Measurements from ENCODE around the gene MEOX1. TPM values are rescaled to one million over a fixed set of nuclear protein-coding genes. Genes with fewer than 3 reads are reported as not detected.

MEOX1 gene
- total RNA-seq, 2 donors from 2014 or later = 3.9 to 13.8 TPM

DNA sequence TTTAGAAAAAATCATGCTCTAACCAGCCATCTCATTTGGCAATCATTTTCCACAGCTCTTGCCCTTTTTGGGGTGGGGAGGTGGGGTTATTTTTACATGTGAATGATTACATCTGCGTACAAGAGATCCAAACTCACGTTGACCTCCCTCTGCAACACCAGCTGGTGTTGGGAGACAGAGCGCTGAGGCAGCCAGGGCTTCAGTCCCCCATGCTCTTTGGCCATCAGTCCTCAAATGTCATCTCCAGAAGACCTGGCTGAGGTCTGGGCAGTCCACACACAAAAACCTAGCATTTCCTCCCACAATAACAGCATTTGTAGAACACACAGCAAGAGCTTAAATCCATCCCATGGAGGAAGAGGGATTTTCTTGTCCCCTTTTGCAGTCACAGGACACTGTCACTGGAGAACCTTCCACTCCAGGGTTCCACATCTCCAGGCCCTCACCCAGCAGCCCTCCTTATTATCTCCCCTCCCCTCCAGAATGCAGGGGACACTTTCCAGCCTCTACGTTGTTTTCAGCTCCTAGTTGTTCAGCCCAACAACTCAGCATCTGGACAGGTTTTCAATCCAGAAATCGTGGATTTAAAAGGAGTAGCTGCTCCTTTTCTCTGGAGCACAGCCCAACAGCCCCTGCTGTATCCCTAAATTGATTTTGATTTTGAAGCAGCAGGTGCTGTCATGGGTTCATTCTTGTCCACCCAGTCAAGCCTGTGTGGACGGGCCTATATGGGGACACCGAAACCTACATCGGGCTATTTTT lies 21.1 kb downstream of the MEOX1 start:
- Histone ChIP-seq H3K27ac (peak overlapping the region; percentile 15 to 51), H3K9me3 (no peaks in the 10 kb centered on the region), H3K4me1 (peaks cover 0 to 19% of the 10 kb centered on the region in 2 donors), H3K36me3 (no peaks in the 10 kb centered on the region), H3K27me3 (no peaks in the 10 kb centered on the region), H3K4me3 (no peak overlapping the region)
- no peak for TF ChIP-seq CTCF (IDR thresholded peaks at IDR 0.05)
- no peak for DNase-seq (ENCODE audit: low spot score)

DNA sequence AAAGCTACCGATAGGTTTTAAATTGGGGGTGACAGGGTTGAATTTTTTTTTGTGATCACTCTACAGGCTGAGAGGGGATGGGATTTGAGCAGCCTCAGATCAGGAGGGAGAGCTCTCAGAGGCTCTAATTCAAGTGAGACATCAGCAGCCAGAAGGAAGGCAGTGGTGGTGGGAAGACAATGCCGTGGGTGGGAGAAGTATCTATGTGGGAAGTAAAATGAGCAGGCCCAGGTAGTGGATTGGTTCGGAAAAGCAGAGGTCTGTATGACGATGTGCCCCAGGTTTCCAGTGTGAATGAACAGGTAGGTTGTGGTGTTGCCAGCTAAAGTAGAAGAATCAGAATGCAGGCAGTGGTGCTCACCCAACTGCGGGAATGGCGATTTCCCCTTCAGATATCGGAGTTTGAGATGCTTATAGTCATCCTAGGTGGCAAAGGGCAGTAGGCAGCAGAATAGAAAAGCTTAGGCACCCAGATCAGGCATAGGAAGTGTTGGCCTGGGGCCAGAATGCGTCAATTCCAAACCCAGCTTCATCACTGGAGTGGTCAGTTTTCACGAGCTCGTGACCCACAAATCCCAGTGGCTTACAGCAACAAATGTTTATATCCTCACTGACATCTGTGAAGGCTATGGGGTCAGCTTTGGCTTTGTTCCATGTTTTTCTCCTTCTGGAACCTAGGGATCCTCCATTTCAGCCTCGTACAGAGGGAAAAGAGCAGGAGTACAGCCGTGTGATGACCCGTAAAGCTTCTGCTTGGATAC lies 24.0 kb downstream of the MEOX1 start:
- H3K9me3 ChIP-seq = no peaks in the 10 kb centered on the region
- H3K4me3 ChIP-seq = no peak overlapping the region
- TF ChIP-seq CTCF (IDR thresholded peaks at IDR 0.05) = no peak
- no peaks in the 10 kb centered on the region for H3K36me3 ChIP-seq
- H3K27ac ChIP-seq = no peak overlapping the region
- H3K4me1 ChIP-seq = peaks cover 0 to 34% of the 10 kb centered on the region in 2 donors
- H3K27me3 ChIP-seq = no peaks in the 10 kb centered on the region
- no peak for DNase-seq (ENCODE audit: low spot score)

DNA sequence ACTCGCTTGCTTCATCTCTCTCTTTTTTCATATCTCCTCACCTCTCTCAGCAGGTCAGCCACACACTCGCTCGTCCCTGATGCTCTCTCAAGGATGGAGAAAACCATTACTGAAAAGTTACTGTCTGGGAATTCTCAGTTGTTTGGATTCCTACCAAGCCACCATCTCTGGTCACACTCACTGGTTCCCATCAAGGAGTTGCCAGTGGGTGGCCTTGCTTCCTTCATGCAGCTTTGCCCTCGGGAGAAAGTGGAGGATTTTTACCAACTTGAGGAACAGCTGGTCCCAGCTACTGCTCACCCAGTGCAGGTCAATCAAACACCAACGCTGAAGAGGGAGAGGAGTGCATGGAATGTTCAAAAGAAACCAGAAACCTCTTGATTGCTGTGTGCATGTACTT lies 25.3 kb downstream of the MEOX1 start:
- TF ChIP-seq CTCF (IDR thresholded peaks at IDR 0.05) = no peak
- DNase-seq (ENCODE audit: low spot score) = no peak
- no peak overlapping the region for H3K27ac ChIP-seq

GRCh38 chr17:43634591-43635125 lies 27.1 kb downstream of the MEOX1 start:
- DNase-seq (ENCODE audit: low spot score) = peak; percentile 72
- no peaks in the 10 kb centered on the region for H3K27me3 ChIP-seq
- H3K36me3 ChIP-seq = no peaks in the 10 kb centered on the region
- H3K4me3 ChIP-seq = no peak overlapping the region
- H3K9me3 ChIP-seq = no peaks in the 10 kb centered on the region
- H3K4me1 ChIP-seq = peaks cover 0 to 22% of the 10 kb centered on the region in 2 donors
- no peak for TF ChIP-seq CTCF (IDR thresholded peaks at IDR 0.05)
- H3K27ac ChIP-seq = peak overlapping the region; percentile 56 to 59

More for the DNA sequence above, 25.3 kb downstream of the MEOX1 start:
- no peaks in the 10 kb centered on the region for H3K9me3 ChIP-seq
- H3K4me1 ChIP-seq = peaks cover 0 to 28% of the 10 kb centered on the region in 2 donors
- no peaks in the 10 kb centered on the region for H3K36me3 ChIP-seq
- no peak overlapping the region for H3K4me3 ChIP-seq
- no peaks in the 10 kb centered on the region for H3K27me3 ChIP-seq

- H3K27me3 ChIP-seq = no peaks in the 10 kb centered on the region
- no peak overlapping the region for H3K27ac ChIP-seq
- peaks cover 0 to 29% of the 10 kb centered on the region in 2 donors for H3K4me1 ChIP-seq
- no peaks in the 10 kb centered on the region for H3K36me3 ChIP-seq
- H3K9me3 ChIP-seq = no peaks in the 10 kb centered on the region
- no peak overlapping the region for H3K4me3 ChIP-seq
- TF ChIP-seq CTCF (IDR thresholded peaks at IDR 0.05) = no peak
- DNase-seq (ENCODE audit: low spot score) = no peak
Observed at GRCh38 chr17:43632221-43632620, 29.5 kb downstream of the MEOX1 start.

All from right atrium auricular region (tissue), 2 donors.